ENCODE data around the gene CACNG5. TPM values are rescaled to one million over a fixed set of nuclear protein-coding genes. Genes with fewer than 3 reads are reported as not detected.

Gene CACNG5
- total and polyA plus RNA-seq, 8 donors, result 0.15 to 0.77 (median 0.29) TPM; not detected in 2

- 82 to 83% methylated on average over 9 of the region's 9 CpGs for WGBS, 2 donors
- Histone ChIP-seq H3K4me1 (peaks cover 0 to 13% (median 0%) of the 10 kb centered on the region in 3 donors), H3K27ac (no peak overlapping the region), H3K9me3 (no peaks in the 10 kb centered on the region), H3K36me3 (no peaks in the 10 kb centered on the region), H3K27me3 (no peaks in the 10 kb centered on the region), H3K4me3 (no peak overlapping the region)
- FAIRE-seq (no peak), DNase-seq (no peak), ATAC-seq (no peak)
- TF ChIP-seq CTCF (IDR thresholded peaks at IDR 0.05), result no peak
- intact Hi-C loops (cut with DNase I), result no loop called here
These were observed 23.2 kb upstream of the CACNG5 start for GRCh38 chr17:66811683-66812054.

- no peak for ATAC-seq
- 93 to 94% methylated on average over 5 of the region's 5 CpGs for WGBS, 2 donors
- H3K27ac ChIP-seq, result no peak overlapping the region
- H3K4me1 ChIP-seq, result peaks cover 0 to 7% (median 0%) of the 10 kb centered on the region in 3 donors
- DNase-seq, result no peak
- no peaks in the 10 kb centered on the region for H3K9me3 ChIP-seq
- intact Hi-C loops (cut with DNase I), result no loop called here
- FAIRE-seq, result no peak
- H3K4me3 ChIP-seq, result no peak overlapping the region
- no peaks in the 10 kb centered on the region for H3K27me3 ChIP-seq
- no peaks in the 10 kb centered on the region for H3K36me3 ChIP-seq
- no peak for TF ChIP-seq CTCF (IDR thresholded peaks at IDR 0.05)
These were observed 22.3 kb upstream of the CACNG5 start for GRCh38 chr17:66812571-66812970.

GRCh38 chr17:66813296-66813695, 21.6 kb upstream of the CACNG5 start:
- no peak overlapping the region for H3K4me3 ChIP-seq
- H3K36me3 ChIP-seq, result no peaks in the 10 kb centered on the region
- H3K4me1 ChIP-seq, result no peaks in the 10 kb centered on the region
- DNase-seq (no peak), ATAC-seq (no peak), FAIRE-seq (no peak)
- no peak overlapping the region for H3K27ac ChIP-seq
- H3K27me3 ChIP-seq, result no peaks in the 10 kb centered on the region
- intact Hi-C loops (cut with DNase I), result no loop called here
- 28 to 41% methylated on average over 2 of the region's 2 CpGs for WGBS, 2 donors
- no peaks in the 10 kb centered on the region for H3K9me3 ChIP-seq
- no peak for TF ChIP-seq CTCF (IDR thresholded peaks at IDR 0.05)

- no peak for DNase-seq
- Histone ChIP-seq H3K27me3 (no peaks in the 10 kb centered on the region), H3K4me3 (no peak overlapping the region), H3K9me3 (no peaks in the 10 kb centered on the region), H3K4me1 (no peaks in the 10 kb centered on the region), H3K36me3 (no peaks in the 10 kb centered on the region), H3K27ac (no peak overlapping the region)
- TF ChIP-seq CTCF (IDR thresholded peaks at IDR 0.05), result no peak
- WGBS, 2 donors, result 93% methylated on average over 6 of the region's 6 CpGs
- FAIRE-seq, result no peak
- ATAC-seq, result no peak
- intact Hi-C loops (cut with DNase I), result no loop called here
These were observed 20.9 kb upstream of the CACNG5 start for GRCh38 chr17:66814026-66814425.

- no peak for ATAC-seq
- DNase-seq, result no peak
- no peak for FAIRE-seq
- Histone ChIP-seq H3K4me3 (no peak overlapping the region), H3K36me3 (no peaks in the 10 kb centered on the region), H3K9me3 (no peaks in the 10 kb centered on the region), H3K27me3 (no peaks in the 10 kb centered on the region), H3K27ac (no peak overlapping the region), H3K4me1 (no peaks in the 10 kb centered on the region)
- intact Hi-C loops (cut with DNase I), result no loop called here
- WGBS, 2 donors, result 54 to 65% methylated on average over 4 to 5 of the region's 5 CpGs
- TF ChIP-seq CTCF (IDR thresholded peaks at IDR 0.05), result no peak
These were observed 20.3 kb upstream of the CACNG5 start for GRCh38 chr17:66814570-66814969.

All from pancreas (tissue), 10 donors.